ENCODE results near the gene ALDH1L1. TPM values are rescaled to one million over a fixed set of nuclear protein-coding genes. Genes with fewer than 3 reads are reported as not detected.

Gene ALDH1L1
- total and polyA plus RNA-seq, 2 of the 4 experiments (the other 2 are of a cell fraction): not detected

GRCh38 chr3:126060613-126061145 is 119.7 kb downstream of the ALDH1L1 start:
- H3K4ac ChIP-seq (ENCODE audit: low read depth, low read length): no peak overlapping the region
- H2BK15ac ChIP-seq (ENCODE audit: low read depth, low read length): no peak overlapping the region
- no peak overlapping the region for H2BK20ac ChIP-seq (ENCODE audit: low read depth, low read length)
- in situ Hi-C loops (cut with MboI; ENCODE audit: low sequenced_read_pairs) (no loop called here), intact Hi-C loops (cut with micrococcal nuclease) (no loop called here), dilution Hi-C loops (cut with HindIII; ENCODE audit: low sequenced_read_pairs, unreplicated experiment) (no loop called here)
- no peaks in the 10 kb centered on the region for H3K9me3 ChIP-seq (ENCODE audit: control insufficient read depth, insufficient read depth, low read length)
- H3K14ac ChIP-seq (replicated peaks; ENCODE audit: low read depth, low read length): no peak overlapping the region
- no peak overlapping the region for H4K8ac ChIP-seq (ENCODE audit: low read depth in 2 of 2, low read length in 2 of 2)
- H3K9ac ChIP-seq (ENCODE audit: low read depth, low read length): no peak overlapping the region
- no peaks in the 10 kb centered on the region for H3K27me3 ChIP-seq (ENCODE audit: control insufficient read depth, insufficient read depth, low read length)
- ChIA-PET CTCF (no interaction called here), POLR2A (ENCODE audit: unreplicated experiment) (no interaction called here)
- H3K23ac ChIP-seq (ENCODE audit: low read depth, low read length): no peak overlapping the region
- no peak overlapping the region for H3K4me3 ChIP-seq (ENCODE audit: insufficient read depth, low read depth, low read length)
- TF ChIP-seq, protein P1, sequence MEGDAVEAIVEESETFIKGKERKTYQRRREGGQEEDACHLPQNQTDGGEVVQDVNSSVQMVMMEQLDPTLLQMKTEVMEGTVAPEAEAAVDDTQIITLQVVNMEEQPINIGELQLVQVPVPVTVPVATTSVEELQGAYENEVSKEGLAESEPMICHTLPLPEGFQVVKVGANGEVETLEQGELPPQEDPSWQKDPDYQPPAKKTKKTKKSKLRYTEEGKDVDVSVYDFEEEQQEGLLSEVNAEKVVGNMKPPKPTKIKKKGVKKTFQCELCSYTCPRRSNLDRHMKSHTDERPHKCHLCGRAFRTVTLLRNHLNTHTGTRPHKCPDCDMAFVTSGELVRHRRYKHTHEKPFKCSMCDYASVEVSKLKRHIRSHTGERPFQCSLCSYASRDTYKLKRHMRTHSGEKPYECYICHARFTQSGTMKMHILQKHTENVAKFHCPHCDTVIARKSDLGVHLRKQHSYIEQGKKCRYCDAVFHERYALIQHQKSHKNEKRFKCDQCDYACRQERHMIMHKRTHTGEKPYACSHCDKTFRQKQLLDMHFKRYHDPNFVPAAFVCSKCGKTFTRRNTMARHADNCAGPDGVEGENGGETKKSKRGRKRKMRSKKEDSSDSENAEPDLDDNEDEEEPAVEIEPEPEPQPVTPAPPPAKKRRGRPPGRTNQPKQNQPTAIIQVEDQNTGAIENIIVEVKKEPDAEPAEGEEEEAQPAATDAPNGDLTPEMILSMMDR (conservative IDR thresholded peaks at IDR 0.05; ENCODE audit: low read depth, low read length): no peak
- TF ChIP-seq POLR2A (IDR thresholded peaks at IDR 0.05; ENCODE audit: low read depth, low read length) (no peak), NFE2L2 (IDR thresholded peaks at IDR 0.05; ENCODE audit: low read depth, low read length) (no peak), FOS (IDR thresholded peaks at IDR 0.05; ENCODE audit: low read depth, low read length) (no peak), RAD21 (IDR thresholded peaks at IDR 0.05; ENCODE audit: low read length) (no peak), CHD1 (IDR thresholded peaks at IDR 0.05; ENCODE audit: low read depth, low read length) (no peak), MXI1 (IDR thresholded peaks at IDR 0.05; ENCODE audit: borderline replicate concordance, low read depth, low read length) (no peak), RCOR1 (IDR thresholded peaks at IDR 0.05; ENCODE audit: insufficient replicate concordance, low read length) (no peak), MAFK (IDR thresholded peaks at IDR 0.05; ENCODE audit: low read depth, low read length) (no peak), MAZ (IDR thresholded peaks at IDR 0.05; ENCODE audit: borderline replicate concordance, low read depth, low read length) (no peak)
- TF ChIP-seq, protein P2, sequence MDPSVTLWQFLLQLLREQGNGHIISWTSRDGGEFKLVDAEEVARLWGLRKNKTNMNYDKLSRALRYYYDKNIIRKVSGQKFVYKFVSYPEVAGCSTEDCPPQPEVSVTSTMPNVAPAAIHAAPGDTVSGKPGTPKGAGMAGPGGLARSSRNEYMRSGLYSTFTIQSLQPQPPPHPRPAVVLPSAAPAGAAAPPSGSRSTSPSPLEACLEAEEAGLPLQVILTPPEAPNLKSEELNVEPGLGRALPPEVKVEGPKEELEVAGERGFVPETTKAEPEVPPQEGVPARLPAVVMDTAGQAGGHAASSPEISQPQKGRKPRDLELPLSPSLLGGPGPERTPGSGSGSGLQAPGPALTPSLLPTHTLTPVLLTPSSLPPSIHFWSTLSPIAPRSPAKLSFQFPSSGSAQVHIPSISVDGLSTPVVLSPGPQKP (IDR thresholded peaks at IDR 0.05; ENCODE audit: borderline replicate concordance, low read depth, low read length): no peak
- TF ChIP-seq, protein P3, sequence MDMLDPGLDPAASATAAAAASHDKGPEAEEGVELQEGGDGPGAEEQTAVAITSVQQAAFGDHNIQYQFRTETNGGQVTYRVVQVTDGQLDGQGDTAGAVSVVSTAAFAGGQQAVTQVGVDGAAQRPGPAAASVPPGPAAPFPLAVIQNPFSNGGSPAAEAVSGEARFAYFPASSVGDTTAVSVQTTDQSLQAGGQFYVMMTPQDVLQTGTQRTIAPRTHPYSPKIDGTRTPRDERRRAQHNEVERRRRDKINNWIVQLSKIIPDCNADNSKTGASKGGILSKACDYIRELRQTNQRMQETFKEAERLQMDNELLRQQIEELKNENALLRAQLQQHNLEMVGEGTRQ (IDR thresholded peaks at IDR 0.05; ENCODE audit: low read depth, low read length): no peak
- no peak overlapping the region for H4K91ac ChIP-seq (ENCODE audit: insufficient read depth, low read depth, low read length)
- WGBS, 2 experiments (ENCODE audit: extremely low coverage in 2 of 2, insufficient read length in 1 of 2): 82% methylated on average over 4 of the region's 7 CpGs; no CpG with 5 or more reads in 1 of the 2 experiments
- H3K9me1 ChIP-seq (ENCODE audit: insufficient read depth, low read length): peaks cover 9% of the 10 kb centered on the region; the same call in 1 of the 2 replicates
- no peak overlapping the region for H2BK5ac ChIP-seq (ENCODE audit: low read depth, low read length, poor library complexity, severe bottlenecking)
- no peak for ATAC-seq (ENCODE audit: low read depth)
- H2BK120ac ChIP-seq (ENCODE audit: low read depth, low read length): no peak overlapping the region
- no peak overlapping the region for H4K5ac ChIP-seq (ENCODE audit: low read depth, low read length)
- no peak overlapping the region for H3K18ac ChIP-seq (ENCODE audit: low read depth, low read length)
- H2AK5ac ChIP-seq (ENCODE audit: low read depth, low read length): no peak overlapping the region
- BruUV-seq (replicated peaks): no TSS peak
- no peak overlapping the region for H3K56ac ChIP-seq (ENCODE audit: extremely low read depth, insufficient read depth, low read length)
- 0 out of 4 replicates have a peak, but pooled peaks cover 0 to 3% of the 10 kb centered on the region in 2 experiments for H3K79me1 ChIP-seq (ENCODE audit: low read depth in 1 of 2, low read length in 2 of 2)
- H3K4me1 ChIP-seq (ENCODE audit: control insufficient read depth, insufficient read depth, low read length): no peaks in the 10 kb centered on the region; the same call in 1 of the 2 replicates
- H3K27ac ChIP-seq (ENCODE audit: insufficient read depth, low read length): no peak overlapping the region
- no peak overlapping the region for H3K4me2 ChIP-seq (ENCODE audit: low read depth, low read length)
- no peak for DNase-seq
- no peaks in the 10 kb centered on the region for H3K36me3 ChIP-seq (ENCODE audit: control insufficient read depth, insufficient read depth, low read length)
- no peaks in the 10 kb centered on the region for H4K20me1 ChIP-seq (ENCODE audit: insufficient read depth, low read length)
- no peak overlapping the region for H2AK9ac ChIP-seq (replicated peaks; ENCODE audit: low read depth, low read length, poor library complexity)
- no peak overlapping the region for H2AFZ ChIP-seq (replicated peaks; ENCODE audit: low read length, poor library complexity)
